Tibial nerve (tissue), 4 donors: ENCODE results near the gene MAPKAPK2. TPM values are rescaled to one million over a fixed set of nuclear protein-coding genes. Genes with fewer than 3 reads are reported as not detected.

Source experiments
- DNase-seq, 2 donors: peaks; one replicate each; pipeline ENCODE4 v3.0.0-alpha.2; 2019; ENCODE audit warnings: low spot score in 2 of 2
- H3K27ac ChIP-seq, 4 donors: fragments of 200-600 bp; sonication (generic) in 3 of 4; one replicate each; pipeline ENCODE4 v1.5.1; 2017 to 2019; ENCODE audit warnings: mild to moderate bottlenecking in 1 of 4
- H3K27me3 ChIP-seq, 2 donors: fragments of 200-600 bp; sonication (generic) in 1 of 2; one replicate each; pipeline versions ENCODE4 v1.5.1 to v1.6.0; 2017 to 2019
- H3K36me3 ChIP-seq, 3 donors: fragments of 200-600 bp; sonication (generic); one replicate each; pipeline ENCODE4 v1.5.1; 2018 to 2019
- H3K4me1 ChIP-seq, 4 donors: fragments of 200-600 bp; sonication (generic) in 3 of 4; one replicate each; pipeline ENCODE4 v1.5.1; 2017 to 2019
- H3K4me3 ChIP-seq, 4 donors: fragments of 200-600 bp; sonication (generic) in 3 of 4; one replicate each; pipeline ENCODE4 v1.5.1; 2017 to 2019; ENCODE audit warnings: mild to moderate bottlenecking in 1 of 4, moderate library complexity in 1 of 4
- H3K9me3 ChIP-seq, 4 donors: fragments of 200-600 bp; sonication (generic) in 3 of 4; one replicate each; pipeline ENCODE4 v1.5.1; 2017 to 2019
- CTCF ChIP-seq, 5 experiments: fragments of 200-600 bp in 3 of 5; fragments of 450-650 bp in 2 of 5; sonication (generic) in 3 of 5; IDR thresholded peaks; one replicate each; pipeline ENCODE4 v1.5.1; 2016 to 2019; ENCODE audit warnings: antibody characterized with exemption in 5 of 5, mild to moderate bottlenecking in 3 of 5, moderate library complexity in 2 of 5
- EP300 ChIP-seq, 2 donors: sonication (generic); formaldehyde crosslinking; IDR thresholded peaks; one replicate each; pipeline ENCODE4 v1.6.1; 2017; ENCODE audit warnings: antibody characterized with exemption in 2 of 2, mild to moderate bottlenecking in 1 of 2
- POLR2A ChIP-seq, 2 donors: fragments of 450-650 bp; IDR thresholded peaks; one replicate each; pipeline ENCODE4 v1.6.1; 2017; ENCODE audit warnings: antibody characterized with exemption in 2 of 2, mild to moderate bottlenecking in 2 of 2, moderate library complexity in 2 of 2
- WGBS, 2 donors: methylation state at CpG; one replicate each; pipeline ENCODE4 v1.1.5; 2018; 5-methylcytosine and 5-hydroxymethylcytosine counted together
- total RNA-seq, 4 donors: library from RNA; depleted of rRNA; stranded (reverse); fragments of >200 nt; gene quantifications; one replicate each; pipeline ENCODE4 v1.1.0, GENCODE V29; 2016

Gene MAPKAPK2
- total RNA-seq, 4 donors from 2014 or later: 30.6 to 49.5 (median 38.2) TPM

- H3K4me1 ChIP-seq: peaks cover 0 to 58% (median 25%) of the 10 kb centered on the region in 4 donors
- no peaks in the 10 kb centered on the region for H3K36me3 ChIP-seq
- H3K27ac ChIP-seq: peak overlapping the region in 2 of 4 donors; percentile 32
- WGBS, 2 donors: 63 to 77% methylated on average over 4 of the region's 4 CpGs
- H3K4me3 ChIP-seq: no peak overlapping the region
- no peaks in the 10 kb centered on the region for H3K9me3 ChIP-seq
- TF ChIP-seq POLR2A (IDR thresholded peaks at IDR 0.05) (no peak), CTCF (IDR thresholded peaks at IDR 0.05) (no peak), EP300 (IDR thresholded peaks at IDR 0.05) (no peak)
- no peak for DNase-seq
- no peaks in the 10 kb centered on the region for H3K27me3 ChIP-seq
Measured at GRCh38 chr1:206715120-206715519, 30.4 kb downstream of the MAPKAPK2 start.

GRCh38 chr1:206715552-206716158 lies 30.9 kb downstream of the MAPKAPK2 start:
- no peak for DNase-seq
- H3K9me3 ChIP-seq: no peaks in the 10 kb centered on the region
- no peaks in the 10 kb centered on the region for H3K36me3 ChIP-seq
- H3K4me1 ChIP-seq: peaks cover 0 to 52% (median 25%) of the 10 kb centered on the region in 4 donors
- peak overlapping the region in 1 of 4 donors; percentile 32 for H3K27ac ChIP-seq
- H3K27me3 ChIP-seq: no peaks in the 10 kb centered on the region
- WGBS, 2 donors: 93 to 94% methylated on average over 3 of the region's 3 CpGs
- TF ChIP-seq POLR2A (IDR thresholded peaks at IDR 0.05) (no peak), EP300 (IDR thresholded peaks at IDR 0.05) (no peak), CTCF (IDR thresholded peaks at IDR 0.05) (no peak)
- H3K4me3 ChIP-seq: no peak overlapping the region

DNA sequence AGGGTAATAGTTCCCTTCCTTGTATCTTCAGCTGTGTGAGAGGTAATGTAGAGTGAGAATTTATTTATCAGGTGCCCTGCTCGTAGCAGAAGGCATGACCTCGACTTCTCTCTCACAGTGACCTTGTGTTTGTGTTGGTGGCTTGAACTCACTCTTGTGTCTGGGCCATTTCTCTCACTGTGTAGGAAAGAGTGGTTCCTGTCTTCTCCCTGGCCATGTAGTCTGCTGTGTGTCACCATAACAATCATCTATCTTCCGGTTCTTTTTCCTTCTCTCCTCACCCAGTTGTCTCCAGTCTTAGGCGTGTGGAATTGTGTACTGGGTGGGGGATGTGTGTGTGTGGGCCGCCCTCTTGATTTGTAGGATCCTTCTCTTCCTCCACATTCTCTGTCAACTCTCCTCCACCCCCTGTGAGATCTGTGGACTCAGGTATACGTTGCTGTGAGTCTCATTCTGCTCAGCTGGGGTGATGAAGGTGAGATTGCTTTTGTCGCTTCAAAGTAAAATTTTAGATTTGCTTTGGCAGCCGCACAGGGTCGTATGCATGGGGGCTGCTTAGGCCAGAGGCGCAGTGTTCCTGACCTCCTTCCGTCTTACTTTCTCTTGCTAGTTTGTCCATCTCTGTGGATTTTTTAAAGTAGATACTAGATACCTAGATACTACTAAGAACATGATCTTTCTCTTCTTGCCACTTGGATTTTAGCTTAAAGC lies 31.6 kb downstream of the MAPKAPK2 start:
- 82 to 88% methylated on average over 11 of the region's 11 CpGs for WGBS, 2 donors
- Histone ChIP-seq H3K9me3 (no peaks in the 10 kb centered on the region), H3K4me3 (no peak overlapping the region), H3K36me3 (no peaks in the 10 kb centered on the region), H3K27me3 (no peaks in the 10 kb centered on the region), H3K4me1 (peaks cover 0 to 55% (median 25%) of the 10 kb centered on the region in 4 donors), H3K27ac (peak overlapping the region in 1 of 4 donors; percentile 5)
- no peak for TF ChIP-seq CTCF (IDR thresholded peaks at IDR 0.05)
- TF ChIP-seq POLR2A (IDR thresholded peaks at IDR 0.05): no peak
- no peak for DNase-seq

DNA sequence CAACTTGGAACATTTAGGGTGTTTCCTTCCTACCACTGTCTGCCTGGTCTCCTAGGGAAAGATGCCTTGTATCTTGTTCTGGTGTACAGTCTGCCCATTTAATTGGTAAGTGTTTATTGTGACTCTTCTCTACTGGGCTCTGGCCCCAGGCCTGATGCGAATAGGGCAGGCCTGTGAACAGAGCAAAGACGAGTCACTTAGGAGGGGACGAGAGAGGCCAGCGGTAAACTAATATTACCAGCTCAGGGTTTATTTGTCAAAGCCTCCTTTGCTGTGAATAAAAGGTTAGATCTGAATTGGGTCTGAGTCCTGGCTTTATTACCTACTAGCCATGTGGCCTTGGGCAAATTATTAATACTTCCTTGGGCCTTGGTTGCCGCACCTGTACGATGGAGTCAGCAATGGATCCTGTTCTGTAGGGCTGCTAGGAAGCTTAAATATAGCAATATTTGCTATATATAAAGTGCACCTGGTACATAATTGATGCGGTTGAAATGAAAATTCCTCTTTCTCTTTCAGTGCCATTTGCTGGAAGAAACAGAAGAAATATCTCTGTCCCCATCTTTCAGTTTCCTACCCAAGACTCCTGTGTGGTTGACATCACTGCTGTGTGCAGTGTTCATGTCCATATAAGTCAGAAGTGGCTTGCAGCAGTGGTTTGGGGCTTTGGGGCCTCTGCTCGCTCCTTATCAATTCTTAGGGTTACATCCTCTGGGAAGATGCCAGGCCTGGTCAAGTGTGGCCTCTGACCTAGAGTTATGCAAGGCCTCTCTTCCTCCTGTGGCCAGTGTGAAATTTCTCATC lies 32.4 kb downstream of the MAPKAPK2 start:
- H3K4me1 ChIP-seq: peaks cover 0 to 59% (median 25%) of the 10 kb centered on the region in 4 donors

More for the DNA sequence above, 32.4 kb downstream of the MAPKAPK2 start:
- DNase-seq: no peak
- Histone ChIP-seq H3K27ac (no peak overlapping the region), H3K27me3 (no peaks in the 10 kb centered on the region), H3K9me3 (no peaks in the 10 kb centered on the region), H3K4me3 (no peak overlapping the region), H3K36me3 (no peaks in the 10 kb centered on the region)
- no peak for TF ChIP-seq CTCF (IDR thresholded peaks at IDR 0.05)
- TF ChIP-seq POLR2A (IDR thresholded peaks at IDR 0.05): no peak
- TF ChIP-seq EP300 (IDR thresholded peaks at IDR 0.05): no peak
- WGBS, 2 donors: 78 to 86% methylated on average over 8 of the region's 8 CpGs
